Progenitor cell of endocrine pancreas (in vitro differentiated cells): ENCODE measurements around the gene FOXD1. TPM values are rescaled to one million over a fixed set of nuclear protein-coding genes. Genes with fewer than 3 reads are reported as not detected.

Experiments
- DNase-seq: peaks from one replicate; pipeline ENCODE4 v3.0.0; 2021; ENCODE audit warnings: low spot score; ENCODE audit not compliant: unreplicated experiment
- H3K27ac Mint-ChIP-seq: 2 replicates; pipeline ENCODE4 v1.8.0; 2021; ENCODE audit warnings: mild to moderate bottlenecking, moderate library complexity, mixed read lengths
- H3K27me3 Mint-ChIP-seq: 2 replicates; pipeline ENCODE4 v1.8.0; 2021; ENCODE audit warnings: mixed read lengths
- H3K36me3 Mint-ChIP-seq: 2 replicates; pipeline ENCODE4 v1.8.0; 2022; ENCODE audit warnings: mixed read lengths; ENCODE audit not compliant: insufficient read depth
- H3K4me1 Mint-ChIP-seq: 2 replicates; pipeline ENCODE4 v1.8.0; 2021; ENCODE audit warnings: low read depth, mixed read lengths
- H3K4me3 Mint-ChIP-seq: 2 replicates; pipeline ENCODE4 v1.8.0; 2021; ENCODE audit warnings: low read depth, mild to moderate bottlenecking, moderate library complexity, mixed read lengths
- H3K9me3 Mint-ChIP-seq: 2 replicates; pipeline ENCODE4 v1.8.0; 2021; ENCODE audit warnings: low read depth, mixed read lengths
- CTCF ChIP-seq: fragments of 200-600 bp; sonication (generic); IDR thresholded peaks from one replicate; pipeline ENCODE4 v1.5.0; 2021; ENCODE audit warnings: antibody characterized with exemption, mild to moderate bottlenecking; ENCODE audit not compliant: unreplicated experiment
- long read RNA-seq: library from polyadenylated mRNA; unstranded; transcript quantifications from one replicate; pipeline ENCODE4 v2.0.0, GENCODE V29; 2020
- total RNA-seq: library from RNA; stranded (reverse); gene quantifications from 2 replicates; pipeline ENCODE4 v1.2.1, GENCODE V29; 2021

Gene FOXD1
- total RNA-seq = 0.19 and 0.29 TPM in 2 replicates
- long read RNA-seq = 0 reads

GRCh38 chr5:73448463-73449136 is at the start of gene FOXD1:
TSS of gene FOXD1 (minus strand) at chr5:73448777. CDS start at chr5:73448362, 415 bp downstream.
- Mint-ChIP-seq H3K4me1 (peaks cover 4% of the 10 kb centered on the region), H3K27ac (peak within 1 kb of the TSS; percentile 90), H3K4me3 (peak within 1 kb of the TSS; percentile 71), H3K9me3 (no peaks in the 10 kb centered on the region), H3K36me3 (no peaks in the 10 kb centered on the region), H3K27me3 (peaks cover 85% of the 10 kb centered on the region)
- peak; percentile 55 for DNase-seq
- TF ChIP-seq CTCF = no peak

DNA sequence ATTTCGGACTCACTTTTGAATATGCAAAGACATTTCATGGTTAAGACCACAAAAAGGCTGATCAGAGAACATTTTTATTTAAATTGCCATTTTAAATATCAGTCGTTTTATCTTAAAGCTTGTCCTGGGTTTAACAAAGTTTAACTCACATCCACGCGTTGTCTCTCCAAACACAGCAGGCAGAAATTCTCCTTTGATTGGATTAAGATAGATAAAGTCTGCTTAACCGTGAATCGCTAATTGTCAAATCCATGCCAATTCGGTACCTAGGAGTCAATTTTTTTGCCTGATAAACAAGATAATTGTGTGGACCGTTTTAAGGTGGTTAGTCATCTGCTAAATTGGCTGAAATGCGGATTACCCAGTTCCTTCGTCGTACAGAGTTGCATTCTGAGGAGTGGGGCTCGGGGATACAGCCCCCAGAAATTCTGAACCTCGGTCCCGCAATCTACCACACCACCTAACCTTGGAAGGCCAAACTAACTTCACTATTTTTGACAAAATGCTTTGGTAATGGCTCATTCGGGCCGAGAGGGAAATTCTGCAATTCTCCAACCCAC is 49.0 kb upstream of the FOXD1 start:
- Mint-ChIP-seq H3K27ac (peak overlapping the region; percentile 99), H3K4me3 (peak overlapping the region; percentile 98), H3K27me3 (no peaks in the 10 kb centered on the region), H3K9me3 (no peaks in the 10 kb centered on the region), H3K4me1 (peaks cover 29% of the 10 kb centered on the region), H3K36me3 (peaks cover 19% of the 10 kb centered on the region)
- no peak for DNase-seq
- no peak for TF ChIP-seq CTCF

- Mint-ChIP-seq H3K27me3 (no peaks in the 10 kb centered on the region), H3K27ac (peak overlapping the region; percentile 99), H3K9me3 (no peaks in the 10 kb centered on the region), H3K4me1 (peaks cover 29% of the 10 kb centered on the region), H3K36me3 (peaks cover 15% of the 10 kb centered on the region), H3K4me3 (peak overlapping the region; percentile 98)
- no peak for DNase-seq
- peak; percentile 61 for TF ChIP-seq CTCF
Observed at GRCh38 chr5:73496984-73497457, 48.4 kb upstream of the FOXD1 start.

DNA sequence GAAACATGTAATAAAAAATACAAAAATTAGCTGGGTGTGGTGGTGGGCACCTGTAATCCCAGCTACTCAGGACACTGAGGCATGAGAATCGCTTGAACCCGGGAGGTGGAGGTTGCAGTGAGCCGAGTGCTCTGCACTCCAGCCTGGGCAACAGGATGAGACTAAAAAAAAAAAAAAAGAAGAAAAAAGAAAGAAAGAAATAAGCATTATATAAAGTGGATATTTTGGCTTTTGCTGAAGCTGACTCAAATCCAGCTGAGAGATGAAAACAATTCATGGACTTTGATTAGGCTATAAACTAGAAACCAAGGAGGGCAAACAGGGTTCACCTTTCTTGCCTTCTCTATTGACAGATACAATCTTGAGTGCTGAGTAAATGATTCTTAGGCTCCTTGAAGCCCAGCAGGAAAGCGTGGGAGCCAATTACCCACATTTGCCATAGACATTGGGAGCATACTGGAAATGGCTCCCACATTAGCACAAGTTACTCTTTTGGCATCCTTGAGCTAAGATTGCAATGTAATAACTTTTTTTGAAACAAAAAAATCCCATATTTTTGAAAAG is 47.3 kb upstream of the FOXD1 start:
- peaks cover 29% of the 10 kb centered on the region for H3K4me1 Mint-ChIP-seq
- no peak overlapping the region for H3K4me3 Mint-ChIP-seq
- no peak for TF ChIP-seq CTCF
- peak overlapping the region; percentile 59 for H3K27ac Mint-ChIP-seq
- no peaks in the 10 kb centered on the region for H3K27me3 Mint-ChIP-seq
- H3K9me3 Mint-ChIP-seq = no peaks in the 10 kb centered on the region
- DNase-seq = no peak
- peaks cover 10% of the 10 kb centered on the region for H3K36me3 Mint-ChIP-seq

- H3K27ac Mint-ChIP-seq = no peak overlapping the region
- DNase-seq = no peak
- H3K4me1 Mint-ChIP-seq = peaks cover 24% of the 10 kb centered on the region
- no peaks in the 10 kb centered on the region for H3K27me3 Mint-ChIP-seq
- no peak for TF ChIP-seq CTCF
- peaks cover 5% of the 10 kb centered on the region for H3K36me3 Mint-ChIP-seq
- no peaks in the 10 kb centered on the region for H3K9me3 Mint-ChIP-seq
- no peak overlapping the region for H3K4me3 Mint-ChIP-seq
Observed at GRCh38 chr5:73494721-73495120, 46.1 kb upstream of the FOXD1 start.
